GM19372 (cell line): ENCODE results near the gene HOXB3.
"Not testable (repeated sequence)": the region's sequence is repeated elsewhere in the genome, so short reads cannot be mapped to it uniquely, and the experiment has no call there.

Experiments used
- ATAC-seq: cut with Tn5 transposase; IDR thresholded peaks from one replicate; pipeline ENCODE4 v1.9.1; 2021; ENCODE audit warnings: mild to moderate bottlenecking, low read depth, moderate library complexity; ENCODE audit not compliant: unreplicated experiment

The HOXB3 gene

DNA sequence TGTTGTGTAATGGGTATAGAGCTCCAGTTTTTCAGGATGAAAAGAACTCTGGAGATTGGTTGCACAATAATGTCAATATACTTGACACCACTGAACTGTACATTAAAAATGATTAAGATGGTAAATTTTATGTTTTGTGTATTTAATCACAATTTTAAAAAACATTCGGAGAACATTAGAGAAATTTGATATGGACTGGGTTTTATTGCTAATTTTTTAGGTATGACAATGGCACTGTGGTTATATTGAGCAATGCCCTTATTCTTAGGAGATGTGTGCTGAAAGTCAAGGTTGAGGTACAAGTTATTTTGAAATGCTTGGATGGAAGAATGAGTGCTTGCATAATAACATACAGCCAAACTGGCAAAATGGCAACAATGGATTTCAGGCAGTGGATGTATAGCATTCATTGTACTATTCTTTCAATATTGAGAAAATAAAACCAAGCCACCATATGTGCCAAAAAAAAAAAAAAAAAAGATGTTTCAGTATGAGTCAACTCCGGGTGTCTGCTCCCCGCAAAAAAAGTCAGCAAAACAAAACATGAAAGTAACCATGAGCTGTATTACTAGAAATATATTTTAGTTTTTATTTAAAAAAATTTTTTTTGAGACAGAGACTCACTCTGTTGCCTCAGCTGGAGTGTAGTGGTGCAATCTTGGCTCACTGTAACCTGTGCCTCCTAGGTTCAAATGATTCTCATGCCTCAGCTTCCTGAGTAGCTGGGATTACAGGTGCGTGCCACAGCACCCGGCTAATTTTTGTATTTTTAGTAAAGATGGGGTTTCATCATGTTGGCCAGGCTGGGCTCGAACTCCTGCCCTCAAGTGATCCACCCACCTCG, 79.1 kb downstream of the HOXB3 start:
- no peak for ATAC-seq

DNA sequence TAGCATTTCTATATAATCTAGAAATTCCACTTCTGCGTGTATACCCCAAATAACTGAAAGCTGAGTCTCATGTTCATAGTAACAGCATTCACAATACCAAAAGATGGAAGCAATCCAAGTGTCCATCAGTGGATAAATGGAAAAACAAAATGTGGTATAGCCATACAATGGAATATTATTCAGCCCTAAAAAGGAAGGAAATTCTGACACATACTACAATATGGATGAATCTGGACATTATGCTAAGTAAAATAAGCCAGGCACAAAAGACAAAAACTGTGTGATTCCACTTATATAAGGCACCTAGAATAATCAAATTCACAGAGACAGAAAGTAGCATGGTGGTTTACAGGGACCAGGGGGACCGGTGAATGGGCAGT, 79.7 kb downstream of the HOXB3 start:
- ATAC-seq = no peak

- ATAC-seq = not testable (repeated sequence)
Measured at GRCh38 chr17:48509708-48510107, 80.3 kb downstream of the HOXB3 start.

DNA sequence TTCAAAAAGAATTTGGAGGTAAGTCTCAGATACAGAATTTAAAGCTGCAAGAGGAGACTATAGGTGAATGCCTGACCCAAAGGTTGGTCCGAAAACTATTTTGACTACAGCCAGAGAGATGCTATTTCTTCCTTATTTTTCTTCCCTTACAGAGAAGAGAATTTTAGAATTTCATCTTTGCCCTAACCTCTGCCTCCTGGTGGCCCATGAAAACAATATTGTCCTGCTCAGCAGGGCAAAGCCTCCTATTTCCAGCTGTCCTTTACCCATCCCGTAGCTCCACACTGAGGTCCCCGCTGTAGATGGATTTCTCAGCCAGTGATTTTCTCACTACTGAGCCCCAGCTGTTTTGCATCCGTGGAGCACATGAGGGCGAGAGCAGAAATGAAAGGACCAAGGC, 83.8 kb downstream of the HOXB3 start:
- no peak for ATAC-seq

- ATAC-seq = no peak
Measured at GRCh38 chr17:48505788-48506187, 84.3 kb downstream of the HOXB3 start.

GRCh38 chr17:48504953-48505352, 85.1 kb downstream of the HOXB3 start:
- ATAC-seq = no peak

DNA sequence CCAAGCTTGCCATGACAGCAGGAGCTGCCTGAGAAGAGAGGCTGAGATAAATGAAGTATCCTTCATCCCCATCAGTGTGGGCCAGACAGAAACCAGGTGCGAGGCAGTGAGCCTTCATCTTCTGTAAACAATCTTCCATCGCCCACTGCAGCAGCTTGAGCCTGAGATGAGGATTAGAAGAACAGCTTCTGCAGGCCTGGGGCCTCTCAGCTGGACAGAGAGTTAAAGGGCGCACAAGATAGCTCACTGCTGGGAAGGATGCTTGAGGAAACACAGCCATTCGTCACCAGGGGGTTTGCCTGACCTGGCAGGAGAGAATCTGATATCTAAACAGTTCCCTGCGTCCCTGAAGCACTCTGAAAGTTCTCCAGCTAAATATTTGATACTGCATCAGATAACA, 86.3 kb downstream of the HOXB3 start:
- no peak for ATAC-seq

DNA sequence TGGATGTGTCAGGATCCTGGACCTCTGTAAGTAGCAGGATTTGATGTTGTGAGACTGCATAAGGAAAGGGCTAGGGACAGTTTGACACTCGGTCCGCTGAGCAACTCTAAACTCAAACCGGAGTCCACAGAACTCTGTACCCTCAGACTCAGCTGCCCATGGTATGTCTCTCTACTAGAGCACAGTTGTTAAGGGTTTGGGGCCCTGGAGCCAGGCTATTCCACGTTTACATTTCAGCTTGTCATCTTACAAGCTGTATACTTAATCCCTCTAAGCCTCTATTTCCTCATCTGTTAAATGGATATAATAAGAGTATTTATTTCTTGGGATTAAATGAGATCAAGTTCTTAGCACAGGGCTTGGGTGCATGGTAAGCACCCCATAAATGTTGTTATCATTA, 87.1 kb downstream of the HOXB3 start:
- no peak for ATAC-seq

- no peak for ATAC-seq
Measured at GRCh38 chr17:48502312-48502711, 87.7 kb downstream of the HOXB3 start.

- no peak for ATAC-seq
Measured at GRCh38 chr17:48500435-48501426, 89.3 kb downstream of the HOXB3 start.

DNA sequence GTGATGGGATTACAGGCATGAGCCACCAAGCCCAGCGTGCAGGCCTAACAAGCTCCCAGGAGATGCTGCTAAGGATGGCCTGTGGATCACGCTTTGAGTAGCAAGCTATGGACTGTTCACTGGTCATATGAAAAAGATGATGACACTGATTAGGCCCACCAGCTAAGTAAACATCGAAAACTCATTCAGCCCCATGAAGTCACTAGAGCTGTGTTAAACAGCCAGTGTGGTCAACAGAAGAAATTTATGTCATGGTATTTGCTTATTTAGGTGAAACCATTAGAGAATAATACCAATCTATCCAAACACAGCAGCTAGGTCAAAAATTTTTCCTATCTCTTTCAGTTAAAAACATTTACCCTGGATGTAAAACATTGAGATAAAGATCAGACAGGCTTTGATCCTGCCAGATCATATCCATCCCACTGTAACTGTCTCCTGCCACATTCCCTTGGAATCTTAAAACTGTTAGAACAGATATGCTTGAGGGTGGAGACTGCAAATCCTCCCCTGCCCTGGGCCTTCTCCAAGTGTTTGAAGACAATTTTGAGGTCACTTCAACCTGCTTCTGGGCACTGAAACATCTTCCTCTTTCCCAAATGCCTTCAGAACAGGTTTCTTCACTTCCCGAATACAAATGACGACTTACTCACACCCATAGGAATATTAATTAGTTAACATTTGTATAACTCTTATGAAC, 90.2 kb downstream of the HOXB3 start:
- no peak for ATAC-seq

GRCh38 chr17:48499248-48499647, 90.8 kb downstream of the HOXB3 start:
- no peak for ATAC-seq
